ENCODE data around the gene EIF5AL1. TPM values are rescaled to one million over a fixed set of nuclear protein-coding genes. Genes with fewer than 3 reads are reported as not detected.
A peak's percentile ranks its signal among the peaks of the same experiment; 100 is the strongest.

The EIF5AL1 gene
- total and polyA plus RNA-seq, 9 of the 15 experiments (the other 6 are each of a cell fraction or from before 2014, with no cell fraction given) = 0.03 to 3.4 (median 0.53) TPM; not detected in 1

- no peak for TF ChIP-seq NR4A1 (CRISPR knock-in tag; IDR thresholded peaks at IDR 0.05)
- no peak for TF ChIP-seq NR4A1 (tag; IDR thresholded peaks at IDR 0.05)
- TF ChIP-seq, protein P1, sequence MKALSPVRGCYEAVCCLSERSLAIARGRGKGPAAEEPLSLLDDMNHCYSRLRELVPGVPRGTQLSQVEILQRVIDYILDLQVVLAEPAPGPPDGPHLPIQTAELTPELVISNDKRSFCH (CRISPR knock-in tag; IDR thresholded peaks at IDR 0.05) = no peak
- TF ChIP-seq, protein P1 (tag; IDR thresholded peaks at IDR 0.05) = 0 out of 2 replicates have a peak, but pooled peaks have one; percentile 17
- no peak for TF ChIP-seq HNRNPL (IDR thresholded peaks at IDR 0.05; ENCODE audit: low read depth, low read length)
- no peak for TF ChIP-seq ZFP36 (IDR thresholded peaks at IDR 0.05; ENCODE audit: low read depth, low read length, partially characterized antibody)
- 0 out of 2 replicates have a peak, but pooled peaks have one; percentile 22 for TF ChIP-seq ZNF24 (IDR thresholded peaks at IDR 0.05)
- no peak for TF ChIP-seq TBL1XR1 (IDR thresholded peaks at IDR 0.05; ENCODE audit: low read length in 2 of 2)
- TF ChIP-seq, protein P2, sequence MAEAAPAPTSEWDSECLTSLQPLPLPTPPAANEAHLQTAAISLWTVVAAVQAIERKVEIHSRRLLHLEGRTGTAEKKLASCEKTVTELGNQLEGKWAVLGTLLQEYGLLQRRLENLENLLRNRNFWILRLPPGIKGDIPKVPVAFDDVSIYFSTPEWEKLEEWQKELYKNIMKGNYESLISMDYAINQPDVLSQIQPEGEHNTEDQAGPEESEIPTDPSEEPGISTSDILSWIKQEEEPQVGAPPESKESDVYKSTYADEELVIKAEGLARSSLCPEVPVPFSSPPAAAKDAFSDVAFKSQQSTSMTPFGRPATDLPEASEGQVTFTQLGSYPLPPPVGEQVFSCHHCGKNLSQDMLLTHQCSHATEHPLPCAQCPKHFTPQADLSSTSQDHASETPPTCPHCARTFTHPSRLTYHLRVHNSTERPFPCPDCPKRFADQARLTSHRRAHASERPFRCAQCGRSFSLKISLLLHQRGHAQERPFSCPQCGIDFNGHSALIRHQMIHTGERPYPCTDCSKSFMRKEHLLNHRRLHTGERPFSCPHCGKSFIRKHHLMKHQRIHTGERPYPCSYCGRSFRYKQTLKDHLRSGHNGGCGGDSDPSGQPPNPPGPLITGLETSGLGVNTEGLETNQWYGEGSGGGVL (CRISPR knock-in tag; IDR thresholded peaks at IDR 0.05) = no peak
- no peak for TF ChIP-seq HSF4 (CRISPR knock-in tag; IDR thresholded peaks at IDR 0.05; ENCODE audit: borderline replicate concordance)
- TF ChIP-seq, protein P3, sequence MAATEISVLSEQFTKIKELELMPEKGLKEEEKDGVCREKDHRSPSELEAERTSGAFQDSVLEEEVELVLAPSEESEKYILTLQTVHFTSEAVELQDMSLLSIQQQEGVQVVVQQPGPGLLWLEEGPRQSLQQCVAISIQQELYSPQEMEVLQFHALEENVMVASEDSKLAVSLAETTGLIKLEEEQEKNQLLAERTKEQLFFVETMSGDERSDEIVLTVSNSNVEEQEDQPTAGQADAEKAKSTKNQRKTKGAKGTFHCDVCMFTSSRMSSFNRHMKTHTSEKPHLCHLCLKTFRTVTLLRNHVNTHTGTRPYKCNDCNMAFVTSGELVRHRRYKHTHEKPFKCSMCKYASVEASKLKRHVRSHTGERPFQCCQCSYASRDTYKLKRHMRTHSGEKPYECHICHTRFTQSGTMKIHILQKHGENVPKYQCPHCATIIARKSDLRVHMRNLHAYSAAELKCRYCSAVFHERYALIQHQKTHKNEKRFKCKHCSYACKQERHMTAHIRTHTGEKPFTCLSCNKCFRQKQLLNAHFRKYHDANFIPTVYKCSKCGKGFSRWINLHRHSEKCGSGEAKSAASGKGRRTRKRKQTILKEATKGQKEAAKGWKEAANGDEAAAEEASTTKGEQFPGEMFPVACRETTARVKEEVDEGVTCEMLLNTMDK (IDR thresholded peaks at IDR 0.05; ENCODE audit: borderline replicate concordance, insufficient read depth, low read depth, low read length, poor library complexity, severe bottlenecking) = peak; percentile 85
- no peak for TF ChIP-seq HMG20B (CRISPR knock-in tag; IDR thresholded peaks at IDR 0.05)
- TF ChIP-seq ZC3H8 (IDR thresholded peaks at IDR 0.05) = no peak
- no peak for TF ChIP-seq CBX3 (IDR thresholded peaks at IDR 0.05; ENCODE audit: borderline replicate concordance in 1 of 2, low read length in 2 of 2)
- TF ChIP-seq TSC22D4 (tag; IDR thresholded peaks at IDR 0.05) = no peak
- no peak for TF ChIP-seq SMAD1 (IDR thresholded peaks at IDR 0.05; ENCODE audit: low read depth, low read length, partially characterized antibody)
- TF ChIP-seq PCBP1 (IDR thresholded peaks at IDR 0.05; ENCODE audit: low read depth, low read length, poor library complexity, severe bottlenecking) = no peak
- TF ChIP-seq NFXL1 (CRISPR knock-in tag; IDR thresholded peaks at IDR 0.05) = no peak
- no peak for TF ChIP-seq RFX1 (IDR thresholded peaks at IDR 0.05)
- no peak for TF ChIP-seq MTA3 (IDR thresholded peaks at IDR 0.05; ENCODE audit: borderline replicate concordance)
- TF ChIP-seq ZNF253 (CRISPR knock-in tag; conservative IDR thresholded peaks at IDR 0.05) = no peak
- TF ChIP-seq RCOR1 (IDR thresholded peaks at IDR 0.05; ENCODE audit: borderline replicate concordance in 1 of 2, low read depth in 2 of 2, low read length in 2 of 2) = 0 out of 4 replicates have a peak, but pooled peaks of 1 of the 2 experiments have one; percentile 8
- TF ChIP-seq ZNF133 (CRISPR knock-in tag; IDR thresholded peaks at IDR 0.05) = no peak
- TF ChIP-seq, protein P4, sequence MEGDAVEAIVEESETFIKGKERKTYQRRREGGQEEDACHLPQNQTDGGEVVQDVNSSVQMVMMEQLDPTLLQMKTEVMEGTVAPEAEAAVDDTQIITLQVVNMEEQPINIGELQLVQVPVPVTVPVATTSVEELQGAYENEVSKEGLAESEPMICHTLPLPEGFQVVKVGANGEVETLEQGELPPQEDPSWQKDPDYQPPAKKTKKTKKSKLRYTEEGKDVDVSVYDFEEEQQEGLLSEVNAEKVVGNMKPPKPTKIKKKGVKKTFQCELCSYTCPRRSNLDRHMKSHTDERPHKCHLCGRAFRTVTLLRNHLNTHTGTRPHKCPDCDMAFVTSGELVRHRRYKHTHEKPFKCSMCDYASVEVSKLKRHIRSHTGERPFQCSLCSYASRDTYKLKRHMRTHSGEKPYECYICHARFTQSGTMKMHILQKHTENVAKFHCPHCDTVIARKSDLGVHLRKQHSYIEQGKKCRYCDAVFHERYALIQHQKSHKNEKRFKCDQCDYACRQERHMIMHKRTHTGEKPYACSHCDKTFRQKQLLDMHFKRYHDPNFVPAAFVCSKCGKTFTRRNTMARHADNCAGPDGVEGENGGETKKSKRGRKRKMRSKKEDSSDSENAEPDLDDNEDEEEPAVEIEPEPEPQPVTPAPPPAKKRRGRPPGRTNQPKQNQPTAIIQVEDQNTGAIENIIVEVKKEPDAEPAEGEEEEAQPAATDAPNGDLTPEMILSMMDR (IDR thresholded peaks at IDR 0.05 in 2 of 3, conservative IDR thresholded peaks at IDR 0.05 in 1 of 3; ENCODE audit: insufficient read depth in 2 of 3, low read depth in 1 of 3, low read length in 3 of 3) = peak; percentile 88 to 98 (median 93)
These were observed 49.9 kb downstream of the EIF5AL1 start (continued) for GRCh38 chr10:79562135-79562756.
